ENCODE measurements around the gene BORCS5. TPM values are rescaled to one million over a fixed set of nuclear protein-coding genes. Genes with fewer than 3 reads are reported as not detected.
A peak's percentile ranks its signal among the peaks of the same experiment; 100 is the strongest.

Gene BORCS5
- total and polyA plus RNA-seq, 5 donors, result 6.3 to 10.9 (median 10.0) TPM

DNA sequence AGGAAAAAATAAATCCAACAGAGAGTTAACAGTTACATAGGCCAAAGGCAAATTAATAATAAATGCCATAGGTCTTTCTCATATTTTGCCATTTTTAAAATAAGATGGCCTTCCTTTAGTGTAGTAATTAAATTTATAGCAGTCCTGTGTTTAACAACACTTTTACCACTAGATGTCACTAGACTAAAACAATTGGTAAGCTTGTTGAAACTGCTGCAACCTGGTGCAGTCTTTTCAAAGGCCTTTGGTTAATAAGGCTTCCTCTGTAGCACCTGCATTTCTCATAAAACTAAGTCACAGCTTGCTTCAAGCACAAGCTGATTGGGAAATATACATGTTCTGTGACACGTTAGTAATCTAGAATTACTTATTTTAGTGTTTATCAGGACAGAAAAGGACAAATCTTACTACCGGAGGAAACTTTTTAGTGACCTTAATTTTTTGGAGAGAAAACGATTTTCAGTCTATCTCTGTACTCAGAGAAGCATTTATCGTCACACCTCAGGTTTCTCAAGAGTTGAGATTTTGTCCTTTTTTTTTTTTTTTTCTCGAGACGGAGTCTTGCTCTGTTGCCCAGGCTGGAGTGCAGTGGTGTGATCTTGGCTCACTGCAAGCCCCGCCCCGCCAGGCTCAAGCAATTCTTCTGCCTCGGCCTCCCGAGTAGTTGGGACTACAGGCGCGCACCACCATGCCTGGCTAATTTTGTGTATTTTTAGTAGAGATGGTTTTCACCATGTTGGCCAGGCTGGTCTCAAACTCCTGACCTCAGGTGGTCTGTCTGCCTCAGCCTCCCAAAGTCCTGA lies 20.0 kb downstream of the BORCS5 start:
- intact Hi-C loops (cut with DNase I), result loop anchor here in 3 of 4 donors (2.0 to 5.0 kb wide), 6 partner anchors 185 to 330 kb away; partner anchors contain the start of gene DUSP16 (in 2 of the 3)
- H3K9me3 ChIP-seq (ENCODE audit: control insufficient read depth, low read length), result no peaks in the 10 kb centered on the region
- DNase-seq (no peak), ATAC-seq (peak; percentile 79)
- 82% methylated on average over 12 of the region's 12 CpGs for WGBS
- H3K27ac ChIP-seq (ENCODE audit: low read length), result no peak overlapping the region
- H3K4me3 ChIP-seq (ENCODE audit: low read length), result no peak overlapping the region
- H3K27me3 ChIP-seq (ENCODE audit: control insufficient read depth, insufficient read depth), result no peaks in the 10 kb centered on the region
- H3K4me1 ChIP-seq (ENCODE audit: control insufficient read depth, insufficient read depth, low read length), result no peaks in the 10 kb centered on the region

DNA sequence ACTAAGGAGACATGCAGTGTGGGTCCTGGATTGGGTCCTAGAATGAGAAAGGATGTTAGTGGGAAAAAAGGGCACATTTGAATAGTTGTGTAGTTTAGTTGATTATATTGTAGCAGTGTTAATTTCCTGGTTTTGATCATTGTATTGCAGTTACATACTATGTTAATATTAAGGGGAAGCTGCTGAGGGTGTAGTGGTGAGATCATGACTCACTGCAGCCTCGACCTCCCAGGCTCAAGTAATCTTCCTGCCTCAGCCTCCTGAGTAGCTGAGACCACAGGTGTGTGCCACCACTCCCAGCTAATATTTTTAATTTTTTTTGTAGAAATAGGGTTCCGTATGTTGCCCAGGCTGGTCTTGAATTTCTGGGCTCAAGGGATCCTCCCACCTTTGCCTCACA lies 21.7 kb downstream of the BORCS5 start:
- Histone ChIP-seq H3K4me1 (ENCODE audit: control insufficient read depth, insufficient read depth, low read length) (no peaks in the 10 kb centered on the region), H3K9me3 (ENCODE audit: control insufficient read depth, low read length) (no peaks in the 10 kb centered on the region), H3K27me3 (ENCODE audit: control insufficient read depth, insufficient read depth) (no peaks in the 10 kb centered on the region), H3K4me3 (ENCODE audit: low read length) (no peak overlapping the region), H3K27ac (ENCODE audit: low read length) (no peak overlapping the region)
- DNase-seq (no peak), ATAC-seq (no peak)
- WGBS, result 86% methylated on average over 2 of the region's 2 CpGs
- intact Hi-C loops (cut with DNase I), result loop anchor here in 3 of 4 donors (5.0 kb wide), 5 partner anchors 184 to 329 kb away; partner anchors contain the start of gene DUSP16 (in 1 of the 3)

DNA sequence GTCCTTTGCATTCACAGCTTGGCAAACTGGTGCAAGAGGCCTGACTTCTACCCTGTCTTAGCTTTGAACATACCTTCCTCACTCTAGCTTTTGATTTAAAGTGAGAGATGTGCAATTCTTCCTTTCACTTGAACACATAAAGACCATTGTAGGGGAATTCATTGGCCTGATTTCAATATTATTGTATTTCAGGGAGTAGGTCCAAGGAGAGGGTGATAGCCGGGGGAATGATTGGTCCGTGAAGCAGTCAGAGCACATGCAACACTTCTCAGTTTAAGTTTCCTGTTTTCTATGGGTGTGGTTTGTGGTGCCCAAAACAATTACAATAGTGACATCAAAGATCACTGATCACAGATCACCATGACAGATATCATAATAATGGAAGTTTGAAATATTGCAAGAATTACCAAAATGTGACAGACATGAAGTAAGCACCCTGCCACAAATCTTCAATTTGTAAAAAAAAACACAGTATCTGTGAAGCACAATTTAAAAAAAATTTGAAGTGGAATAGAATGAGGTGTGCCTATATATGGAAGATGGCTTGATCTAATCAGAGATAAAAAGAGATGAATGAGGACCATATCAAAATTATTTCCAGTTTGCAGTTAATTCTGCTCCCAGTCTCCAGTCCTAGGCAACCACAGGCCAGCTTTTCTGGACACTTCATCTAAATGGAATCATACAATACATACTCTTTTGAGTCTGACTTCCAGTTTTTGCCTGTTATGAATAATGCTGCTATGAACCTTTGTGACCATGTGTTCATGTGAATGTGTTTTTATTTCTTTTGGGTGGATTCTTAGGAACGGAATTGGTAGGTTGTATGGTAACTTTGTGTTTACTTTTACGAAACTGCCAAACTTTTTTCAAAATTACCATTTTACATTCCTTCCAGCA lies 23.2 kb downstream of the BORCS5 start:
- Histone ChIP-seq H3K27ac (ENCODE audit: low read length) (no peak overlapping the region), H3K4me3 (ENCODE audit: low read length) (no peak overlapping the region), H3K4me1 (ENCODE audit: control insufficient read depth, insufficient read depth, low read length) (no peaks in the 10 kb centered on the region), H3K9me3 (ENCODE audit: control insufficient read depth, low read length) (no peaks in the 10 kb centered on the region), H3K27me3 (ENCODE audit: control insufficient read depth, insufficient read depth) (no peaks in the 10 kb centered on the region)
- intact Hi-C loops (cut with DNase I), result loop anchor here in 3 of 4 donors (5.0 kb wide), 5 partner anchors 182 to 327 kb away; partner anchors contain the start of gene DUSP16 (in 1 of the 3)
- ATAC-seq, result peak in 1 of 2 donors; percentile 59
- no peak for DNase-seq
- WGBS, result 56% methylated on average over 4 of the region's 4 CpGs

GRCh38 chr12:12380949-12381593 lies 24.2 kb downstream of the BORCS5 start:
- DNase-seq, result no peak
- H3K9me3 ChIP-seq (ENCODE audit: control insufficient read depth, low read length), result no peaks in the 10 kb centered on the region
- no peak overlapping the region for H3K4me3 ChIP-seq (ENCODE audit: low read length)
- no peaks in the 10 kb centered on the region for H3K4me1 ChIP-seq (ENCODE audit: control insufficient read depth, insufficient read depth, low read length)
- no peaks in the 10 kb centered on the region for H3K27me3 ChIP-seq (ENCODE audit: control insufficient read depth, insufficient read depth)
- WGBS, result 98% methylated on average over 6 of the region's 6 CpGs
- ATAC-seq, result no peak
- no peak overlapping the region for H3K27ac ChIP-seq (ENCODE audit: low read length)
- intact Hi-C loops (cut with DNase I), result no loop called here

DNA sequence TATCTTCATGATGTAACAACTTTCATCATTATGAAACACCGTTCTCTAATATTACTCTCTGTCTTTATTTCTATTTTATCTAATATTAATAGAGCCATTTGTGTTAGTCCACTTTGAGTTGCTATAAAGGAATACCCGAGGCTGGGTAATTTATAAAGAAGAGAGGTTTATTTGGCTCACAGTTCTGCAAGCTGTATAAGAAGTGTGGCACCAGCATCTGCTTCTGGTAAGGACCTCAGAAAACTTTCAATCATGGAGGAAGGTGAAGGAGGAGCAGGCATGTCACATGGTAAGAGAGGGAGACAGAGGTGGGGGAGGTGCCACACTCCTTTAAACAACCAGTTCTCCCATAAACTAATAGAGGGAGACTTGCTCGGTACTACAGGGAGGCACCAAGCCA lies 25.1 kb downstream of the BORCS5 start:
- Histone ChIP-seq H3K4me1 (ENCODE audit: control insufficient read depth, insufficient read depth, low read length) (no peaks in the 10 kb centered on the region), H3K4me3 (ENCODE audit: low read length) (no peak overlapping the region), H3K27ac (ENCODE audit: low read length) (no peak overlapping the region), H3K9me3 (ENCODE audit: control insufficient read depth, low read length) (no peaks in the 10 kb centered on the region), H3K27me3 (ENCODE audit: control insufficient read depth, insufficient read depth) (no peaks in the 10 kb centered on the region)
- ATAC-seq (no peak), DNase-seq (no peak)
- intact Hi-C loops (cut with DNase I), result no loop called here
- WGBS, result 95% methylated on average over 3 of the region's 3 CpGs

GRCh38 chr12:12384571-12385340 lies 27.9 kb downstream of the BORCS5 start:
- intact Hi-C loops (cut with DNase I), result no loop called here
- H3K27ac ChIP-seq (ENCODE audit: low read length), result no peak overlapping the region
- H3K4me1 ChIP-seq (ENCODE audit: control insufficient read depth, insufficient read depth, low read length), result no peaks in the 10 kb centered on the region
- DNase-seq (no peak), ATAC-seq (no peak)
- 64% methylated on average over 7 of the region's 7 CpGs for WGBS
- H3K9me3 ChIP-seq (ENCODE audit: control insufficient read depth, low read length), result no peaks in the 10 kb centered on the region
- H3K4me3 ChIP-seq (ENCODE audit: low read length), result no peak overlapping the region
- H3K27me3 ChIP-seq (ENCODE audit: control insufficient read depth, insufficient read depth), result no peaks in the 10 kb centered on the region

DNA sequence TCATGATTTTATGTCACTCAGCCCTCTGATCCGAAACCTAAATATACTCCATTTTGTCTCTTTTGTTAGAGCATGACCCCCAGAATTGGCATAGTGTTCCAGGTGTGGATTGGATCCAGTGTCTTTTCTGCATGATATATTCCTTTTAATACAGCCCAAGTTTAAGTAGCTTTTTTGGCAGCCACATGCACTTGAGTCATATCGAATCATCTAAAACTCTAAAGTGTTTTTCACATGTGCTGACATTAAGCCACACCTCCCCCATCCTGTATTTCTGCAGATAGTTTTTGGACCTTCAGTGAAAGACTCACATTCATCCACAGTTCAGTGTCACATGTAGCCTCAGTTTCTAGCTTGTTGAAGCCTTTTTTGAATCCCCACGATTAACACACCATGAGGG lies 30.6 kb downstream of the BORCS5 start:
- no peak overlapping the region for H3K4me3 ChIP-seq (ENCODE audit: low read length)
- 58% methylated on average over 3 of the region's 3 CpGs for WGBS
- no peaks in the 10 kb centered on the region for H3K4me1 ChIP-seq (ENCODE audit: control insufficient read depth, insufficient read depth, low read length)
- intact Hi-C loops (cut with DNase I), result no loop called here
- ATAC-seq (no peak), DNase-seq (no peak)
- H3K27ac ChIP-seq (ENCODE audit: low read length), result no peak overlapping the region
- H3K27me3 ChIP-seq (ENCODE audit: control insufficient read depth, insufficient read depth), result no peaks in the 10 kb centered on the region
- H3K9me3 ChIP-seq (ENCODE audit: control insufficient read depth, low read length), result no peaks in the 10 kb centered on the region

- intact Hi-C loops (cut with DNase I), result loop anchor here in 2 of 4 donors (10.0 kb wide), 2 partner anchors 52 to 172 kb away; partner anchors contain the start of gene DUSP16 (in 1 of the 2)
- ATAC-seq (peak; percentile 36 to 46), DNase-seq (no peak)
- Histone ChIP-seq H3K4me3 (ENCODE audit: low read length) (no peak overlapping the region), H3K27me3 (ENCODE audit: control insufficient read depth, insufficient read depth) (no peaks in the 10 kb centered on the region), H3K9me3 (ENCODE audit: control insufficient read depth, low read length) (no peaks in the 10 kb centered on the region), H3K27ac (ENCODE audit: low read length) (no peak overlapping the region), H3K4me1 (ENCODE audit: control insufficient read depth, insufficient read depth, low read length) (peaks cover 2% of the 10 kb centered on the region)
- 41% methylated on average over 2 of the region's 2 CpGs for WGBS
These were observed 35.5 kb downstream of the BORCS5 start for GRCh38 chr12:12392413-12392812.

GRCh38 chr12:12393171-12393570 lies 36.3 kb downstream of the BORCS5 start:
- Histone ChIP-seq H3K9me3 (ENCODE audit: control insufficient read depth, low read length) (no peaks in the 10 kb centered on the region), H3K27me3 (ENCODE audit: control insufficient read depth, insufficient read depth) (no peaks in the 10 kb centered on the region), H3K4me3 (ENCODE audit: low read length) (no peak overlapping the region), H3K4me1 (ENCODE audit: control insufficient read depth, insufficient read depth, low read length) (peaks cover 2% of the 10 kb centered on the region), H3K27ac (ENCODE audit: low read length) (no peak overlapping the region)
- intact Hi-C loops (cut with DNase I), result loop anchor here in 2 of 4 donors (10.0 kb wide), 2 partner anchors 52 to 172 kb away; partner anchors contain the start of gene DUSP16 (in 1 of the 2)
- DNase-seq (no peak), ATAC-seq (no peak)
- WGBS, result 85% methylated on average over 2 of the region's 2 CpGs

DNA sequence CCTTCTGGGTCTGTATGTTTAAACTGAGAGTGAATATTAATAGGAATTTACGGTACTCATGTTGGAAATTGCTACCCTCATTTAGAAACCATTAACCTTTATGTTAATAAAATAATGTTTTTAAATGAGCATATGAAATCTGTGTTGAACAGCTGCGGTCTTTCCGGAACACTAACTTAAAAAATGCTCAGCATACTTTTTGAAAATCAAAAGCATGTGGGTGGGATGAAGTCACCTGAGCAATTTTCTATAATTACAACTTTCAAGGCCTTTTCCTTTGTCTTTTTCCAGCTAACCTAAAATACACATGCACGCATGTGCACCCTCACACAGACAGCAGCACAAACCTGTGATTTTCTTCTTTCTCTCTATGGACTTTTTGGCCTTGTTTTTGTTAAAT lies 39.8 kb downstream of the BORCS5 start:
- no peak overlapping the region for H3K27ac ChIP-seq (ENCODE audit: low read length)
- ATAC-seq (no peak), DNase-seq (no peak)
- WGBS, result 93% methylated on average over 4 of the region's 4 CpGs
- H3K4me3 ChIP-seq (ENCODE audit: low read length), result no peak overlapping the region
- H3K4me1 ChIP-seq (ENCODE audit: control insufficient read depth, insufficient read depth, low read length), result peaks cover 2% of the 10 kb centered on the region
- intact Hi-C loops (cut with DNase I), result loop anchor here in 2 of 4 donors (10.0 kb wide), 2 partner anchors 48 to 168 kb away; partner anchors contain the start of gene DUSP16 (in 1 of the 2)
- H3K9me3 ChIP-seq (ENCODE audit: control insufficient read depth, low read length), result no peaks in the 10 kb centered on the region
- no peaks in the 10 kb centered on the region for H3K27me3 ChIP-seq (ENCODE audit: control insufficient read depth, insufficient read depth)

Data from right cardiac atrium (tissue), 5 donors.